Measurements from ENCODE around the gene LRRC40. TPM values are rescaled to one million over a fixed set of nuclear protein-coding genes. Genes with fewer than 3 reads are reported as not detected.

Gene LRRC40
- total and polyA plus RNA-seq, 2 experiments from 2014 or later: 15.7 to 24.1 TPM

DNA sequence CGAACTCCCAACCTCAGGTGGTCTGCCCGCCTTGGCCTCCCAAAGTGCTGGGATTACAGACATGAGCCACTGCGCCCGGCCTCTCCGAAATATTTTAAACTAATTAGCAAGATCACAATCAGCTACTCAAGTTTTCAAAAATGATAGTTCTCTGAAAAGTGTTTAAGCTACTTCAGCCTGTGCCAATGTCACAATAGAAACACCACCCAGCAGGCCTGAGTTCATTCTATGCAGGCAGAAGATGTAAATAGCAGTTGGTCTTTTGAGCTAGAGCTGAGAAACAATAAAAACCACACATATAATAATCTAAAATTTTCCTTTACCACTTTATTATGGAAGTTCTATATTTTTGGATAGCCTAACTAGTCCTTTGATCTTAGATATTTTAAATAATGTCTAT, 96.1 kb downstream of the LRRC40 start:
- TF ChIP-seq EZH2 (IDR thresholded peaks at IDR 0.05; ENCODE audit: insufficient read depth, poor library complexity, severe bottlenecking) (no peak), EZH2phosphoT487 (IDR thresholded peaks at IDR 0.05; ENCODE audit: insufficient read depth, low read depth) (no peak)
- 74 to 86% methylated on average over 5 of the region's 5 CpGs for WGBS, 2 experiments (ENCODE audit: low coverage in 1 of 2, low lambda C conversion rate in 2 of 2, missing lambda C conversion rate in 2 of 2)
- in situ Hi-C loops (cut with MboI): no loop called here

DNA sequence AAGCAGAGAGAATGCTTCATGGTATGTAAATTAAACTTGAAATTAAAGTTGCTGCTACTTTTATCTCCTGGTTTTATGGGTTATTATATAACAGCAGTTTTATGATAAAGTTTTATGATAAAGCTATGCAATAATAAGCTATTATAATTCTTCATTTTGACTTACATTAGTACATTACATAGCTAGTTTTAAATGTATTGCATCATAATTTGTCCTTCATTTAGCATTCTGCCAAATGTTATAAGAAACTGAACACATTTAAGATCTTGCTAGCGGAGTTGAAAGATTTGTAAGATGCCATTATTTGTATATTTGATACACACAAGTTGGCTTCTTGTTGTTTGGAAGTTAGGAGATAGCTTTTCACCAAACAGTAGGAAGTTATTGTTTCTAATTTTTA, 101.6 kb downstream of the LRRC40 start:
- Histone ChIP-seq H3F3A (ENCODE audit: insufficient read depth) (no peaks in the 10 kb centered on the region), H3K9me2 (ENCODE audit: insufficient read depth) (no peaks in the 10 kb centered on the region), H3K36me3 (ENCODE audit: low read depth) (no peaks in the 10 kb centered on the region), H4K20me1 (ENCODE audit: insufficient read depth) (no peaks in the 10 kb centered on the region), H2AFZ (no peak overlapping the region), H3K27ac (no peak overlapping the region), H3K4me3 (no peak overlapping the region), H3K4me2 (ENCODE audit: unreplicated experiment) (no peak overlapping the region), H3K9ac (no peak overlapping the region), H3K27me3 (replicated peaks; ENCODE audit: insufficient read depth) (no peaks in the 10 kb centered on the region), H3K4me1 (ENCODE audit: insufficient read depth) (no peaks in the 10 kb centered on the region), H3K79me2 (ENCODE audit: insufficient read depth) (no peaks in the 10 kb centered on the region), H3K9me3 (ENCODE audit: low read depth) (no peaks in the 10 kb centered on the region)
- 90 to 100% methylated on average over 1 of the region's 1 CpG for WGBS, 2 experiments (ENCODE audit: low coverage in 1 of 2, low lambda C conversion rate in 2 of 2, missing lambda C conversion rate in 2 of 2)
- no peak for TF ChIP-seq EZH2 (IDR thresholded peaks at IDR 0.05; ENCODE audit: insufficient read depth, poor library complexity, severe bottlenecking)
- TF ChIP-seq EZH2phosphoT487 (IDR thresholded peaks at IDR 0.05; ENCODE audit: insufficient read depth, low read depth): no peak
- no peak for DNase-seq
- in situ Hi-C loops (cut with MboI): no loop called here

More for the DNA sequence above, 96.1 kb downstream of the LRRC40 start:
- H3K27me3 ChIP-seq (replicated peaks; ENCODE audit: insufficient read depth): no peaks in the 10 kb centered on the region
- H3K27ac ChIP-seq: no peak overlapping the region
- H3F3A ChIP-seq (ENCODE audit: insufficient read depth): no peaks in the 10 kb centered on the region
- no peaks in the 10 kb centered on the region for H3K9me2 ChIP-seq (ENCODE audit: insufficient read depth)
- H3K4me1 ChIP-seq (ENCODE audit: insufficient read depth): no peaks in the 10 kb centered on the region
- no peak overlapping the region for H3K9ac ChIP-seq
- no peaks in the 10 kb centered on the region for H4K20me1 ChIP-seq (ENCODE audit: insufficient read depth)
- no peaks in the 10 kb centered on the region for H3K79me2 ChIP-seq (ENCODE audit: insufficient read depth)
- DNase-seq: no peak
- H3K9me3 ChIP-seq (ENCODE audit: low read depth): no peaks in the 10 kb centered on the region
- H3K4me2 ChIP-seq (ENCODE audit: unreplicated experiment): no peak overlapping the region
- H3K4me3 ChIP-seq: no peak overlapping the region
- H3K36me3 ChIP-seq (ENCODE audit: low read depth): no peaks in the 10 kb centered on the region
- H2AFZ ChIP-seq: no peak overlapping the region

DNA sequence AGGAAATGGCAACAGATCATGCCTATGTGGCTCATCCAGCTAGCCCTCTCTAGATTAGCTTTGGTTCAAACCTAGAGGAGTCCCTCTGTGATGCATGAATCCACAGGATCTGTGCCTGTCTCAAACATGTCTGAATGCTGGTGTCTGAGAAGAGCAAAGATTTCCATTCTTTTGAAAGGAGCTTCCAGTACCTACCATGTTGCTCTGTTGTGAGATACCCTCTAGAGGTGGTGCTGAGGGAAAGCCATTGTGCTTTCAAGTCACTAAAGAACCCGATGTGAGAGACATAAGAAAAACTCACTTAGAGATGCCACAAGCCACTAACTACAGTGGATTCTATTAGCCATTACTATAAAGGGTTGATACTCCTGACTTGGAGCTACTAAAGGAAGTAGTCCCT, 103.6 kb downstream of the LRRC40 start:
- 50 to 59% methylated on average over 1 of the region's 1 CpG for WGBS, 2 experiments (ENCODE audit: low coverage in 1 of 2, low lambda C conversion rate in 2 of 2, missing lambda C conversion rate in 2 of 2)
- TF ChIP-seq EZH2 (IDR thresholded peaks at IDR 0.05; ENCODE audit: insufficient read depth, poor library complexity, severe bottlenecking) (no peak), EZH2phosphoT487 (IDR thresholded peaks at IDR 0.05; ENCODE audit: insufficient read depth, low read depth) (no peak)

DNA sequence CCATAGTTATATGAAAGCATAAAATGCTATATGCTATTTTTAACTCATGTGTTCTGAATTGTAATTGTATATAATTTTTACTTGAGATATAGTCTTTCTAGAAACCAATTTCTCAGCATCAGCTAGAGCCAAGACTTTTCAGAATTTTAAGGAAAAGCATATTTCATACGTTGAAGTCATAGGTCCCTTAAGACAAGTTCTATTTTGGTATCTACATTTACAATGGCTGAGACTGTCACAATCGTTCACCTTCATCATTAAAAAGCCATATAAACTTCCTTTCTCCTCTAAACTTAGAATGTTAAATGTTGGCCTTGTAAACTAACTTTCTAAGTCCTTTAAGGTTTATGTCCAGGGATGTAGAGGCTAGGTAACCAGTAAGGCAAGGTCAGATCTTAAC, 104.1 kb downstream of the LRRC40 start:
- H3K9ac ChIP-seq: no peak overlapping the region
- no peaks in the 10 kb centered on the region for H3K4me1 ChIP-seq (ENCODE audit: insufficient read depth)
- H3K27me3 ChIP-seq (replicated peaks; ENCODE audit: insufficient read depth): no peaks in the 10 kb centered on the region
- no peak overlapping the region for H3K4me3 ChIP-seq
- in situ Hi-C loops (cut with MboI): no loop called here
- no peak overlapping the region for H3K4me2 ChIP-seq (ENCODE audit: unreplicated experiment)
- DNase-seq: no peak
- H3K9me3 ChIP-seq (ENCODE audit: low read depth): no peaks in the 10 kb centered on the region
- TF ChIP-seq EZH2phosphoT487 (IDR thresholded peaks at IDR 0.05; ENCODE audit: insufficient read depth, low read depth) (no peak), EZH2 (IDR thresholded peaks at IDR 0.05; ENCODE audit: insufficient read depth, poor library complexity, severe bottlenecking) (no peak)
- H3F3A ChIP-seq (ENCODE audit: insufficient read depth): no peaks in the 10 kb centered on the region
- no peaks in the 10 kb centered on the region for H4K20me1 ChIP-seq (ENCODE audit: insufficient read depth)
- WGBS, 2 experiments (ENCODE audit: low coverage in 1 of 2, low lambda C conversion rate in 2 of 2, missing lambda C conversion rate in 2 of 2): 30 to 37% methylated on average over 2 of the region's 2 CpGs
- H2AFZ ChIP-seq: no peak overlapping the region
- H3K79me2 ChIP-seq (ENCODE audit: insufficient read depth): no peaks in the 10 kb centered on the region
- H3K27ac ChIP-seq: no peak overlapping the region
- no peaks in the 10 kb centered on the region for H3K9me2 ChIP-seq (ENCODE audit: insufficient read depth)
- H3K36me3 ChIP-seq (ENCODE audit: low read depth): no peaks in the 10 kb centered on the region

More for the DNA sequence above, 103.6 kb downstream of the LRRC40 start:
- no peak overlapping the region for H3K27ac ChIP-seq
- in situ Hi-C loops (cut with MboI): no loop called here
- no peaks in the 10 kb centered on the region for H3K4me1 ChIP-seq (ENCODE audit: insufficient read depth)
- H3K4me3 ChIP-seq: no peak overlapping the region
- H3K27me3 ChIP-seq (replicated peaks; ENCODE audit: insufficient read depth): no peaks in the 10 kb centered on the region
- DNase-seq: no peak
- no peaks in the 10 kb centered on the region for H4K20me1 ChIP-seq (ENCODE audit: insufficient read depth)
- H3K9ac ChIP-seq: no peak overlapping the region
- H3K9me2 ChIP-seq (ENCODE audit: insufficient read depth): no peaks in the 10 kb centered on the region
- no peaks in the 10 kb centered on the region for H3F3A ChIP-seq (ENCODE audit: insufficient read depth)
- no peak overlapping the region for H3K4me2 ChIP-seq (ENCODE audit: unreplicated experiment)
- no peaks in the 10 kb centered on the region for H3K79me2 ChIP-seq (ENCODE audit: insufficient read depth)
- no peaks in the 10 kb centered on the region for H3K9me3 ChIP-seq (ENCODE audit: low read depth)
- H2AFZ ChIP-seq: no peak overlapping the region
- H3K36me3 ChIP-seq (ENCODE audit: low read depth): no peaks in the 10 kb centered on the region

Small RNA genes lying within 50 kb of the gene (small RNA-seq; reads per million reads assigned to genes)
- not detected for gene RN7SL242P (ENCODE audit: low read depth, low replicate concordance)

Other genes with a start within 250 kb of the LRRC40 start
- 110 and 122 TPM in 2 replicates for gene SRSF11, start 15.8 kb upstream of the LRRC40 start, total RNA-seq (2014; rRNA removed; shearing (Covaris generic))
- gene SRSF11, start 15.8 kb upstream of the LRRC40 start, polyA plus RNA-seq (2016; fragmentation: Nextera tagmentation; extraction: Ambion mirVana): 134 and 157 TPM in 2 replicates
- 23.9 and 33.4 TPM in 2 replicates for gene ANKRD13C, start 149.1 kb upstream of the LRRC40 start, total RNA-seq (2014; rRNA removed; shearing (Covaris generic))
- 28.6 and 29.2 TPM in 2 replicates for gene ANKRD13C, start 149.1 kb upstream of the LRRC40 start, polyA plus RNA-seq (2016; fragmentation: Nextera tagmentation; extraction: Ambion mirVana)
- 14.9 and 20.6 TPM in 2 replicates for gene CTH, start 205.7 kb upstream of the LRRC40 start, total RNA-seq (2014; rRNA removed; shearing (Covaris generic))
- gene CTH, start 205.7 kb upstream of the LRRC40 start, polyA plus RNA-seq (2016; fragmentation: Nextera tagmentation; extraction: Ambion mirVana): 27.1 and 28.9 TPM in 2 replicates